DMS 273 treated with DMSO at 0.1 percent for 48 hours (cell line): ENCODE data around the gene AMPD3.

Experiments
- DNase-seq: peaks from one replicate; lab custom pipeline; 2025; lab: John Stamatoyannopoulos, UW

AMPD3 gene

GRCh38 chr11:10540546-10540914, 85.5 kb downstream of the AMPD3 start:
- peak; percentile 1 for DNase-seq

GRCh38 chr11:10540915-10541560, 86.0 kb downstream of the AMPD3 start, which contains the start of gene RNF141:
Gene RNF141, minus strand, starts transcription at chr11:10541187. Its CDS starts 7,029 bp downstream, at chr11:10534158.
- DNase-seq, result peak; percentile 73

GRCh38 chr11:10541561-10541930, 86.5 kb downstream of the AMPD3 start:
- DNase-seq, result no peak

- no peak for DNase-seq
Measured at GRCh38 chr11:10542776-10543175, 87.7 kb downstream of the AMPD3 start.

GRCh38 chr11:10543782-10544181, 88.7 kb downstream of the AMPD3 start:
- no peak for DNase-seq

GRCh38 chr11:10544491-10545465, 89.7 kb downstream of the AMPD3 start:
- DNase-seq, result no peak

- no peak for DNase-seq
Measured at GRCh38 chr11:10550503-10551289, 95.6 kb downstream of the AMPD3 start.

- DNase-seq, result no peak
Measured at GRCh38 chr11:10551290-10551592, 96.2 kb downstream of the AMPD3 start.

GRCh38 chr11:10551845-10552352, 96.8 kb downstream of the AMPD3 start:
- DNase-seq, result no peak

- DNase-seq, result no peak
Measured at GRCh38 chr11:10556590-10556989, 101.5 kb downstream of the AMPD3 start.
